WTC11 (cell line): ENCODE data around the gene NMRAL1.

Experiments used
- CBFB ChIP-seq: sonication (generic); formaldehyde crosslinking; IDR thresholded peaks from 2 replicates; pipeline ENCODE4 v1.8.1; 2022; ENCODE audit warnings: mild to moderate bottlenecking, low read depth, missing genetic modification reagents
- CREB1 ChIP-seq: sonication (generic); formaldehyde crosslinking; IDR thresholded peaks from 2 replicates; pipeline ENCODE4 v1.8.0; 2023; ENCODE audit warnings: mild to moderate bottlenecking, missing genetic modification reagents
- ELF4 ChIP-seq: sonication (generic); formaldehyde crosslinking; IDR thresholded peaks from 2 replicates; pipeline ENCODE4 v1.8.1; 2022; ENCODE audit warnings: low read depth, mild to moderate bottlenecking, moderate library complexity, missing genetic modification reagents
- FOXJ3 ChIP-seq: sonication (generic); formaldehyde crosslinking; IDR thresholded peaks from 2 replicates; pipeline ENCODE4 v1.9.0; 2021; ENCODE audit warnings: missing genetic modification reagents, mild to moderate bottlenecking, borderline replicate concordance
- KAT7 ChIP-seq: sonication (generic); formaldehyde crosslinking; IDR thresholded peaks from 2 replicates; pipeline ENCODE4 v1.8.1; 2023; ENCODE audit warnings: missing genetic modification reagents, mild to moderate bottlenecking, borderline replicate concordance
- RELA ChIP-seq: sonication (generic); formaldehyde crosslinking; IDR thresholded peaks from 2 replicates; pipeline ENCODE4 v1.8.1; 2022; ENCODE audit warnings: missing genetic modification reagents, mild to moderate bottlenecking, borderline replicate concordance
- TF ChIP-seq, protein P1 (sequence below): sonication (generic); formaldehyde crosslinking; IDR thresholded peaks from 2 replicates; pipeline ENCODE4 v1.8.1; 2022; ENCODE audit warnings: mild to moderate bottlenecking, moderate library complexity, missing genetic modification reagents
- TF ChIP-seq, protein P2 (sequence below): sonication (generic); formaldehyde crosslinking; IDR thresholded peaks from 2 replicates; pipeline ENCODE4 v1.8.1; 2022; ENCODE audit warnings: missing genetic modification reagents, borderline replicate concordance
- TF ChIP-seq, protein P3 (sequence below): sonication (generic); formaldehyde crosslinking; IDR thresholded peaks from 2 replicates; pipeline ENCODE4 v1.8.1; 2022; ENCODE audit warnings: low read depth, mild to moderate bottlenecking, moderate library complexity, missing genetic modification reagents, borderline replicate concordance
- TF ChIP-seq, protein P4 (sequence below): fragments of 200-600 bp; IDR thresholded peaks from 2 replicates; pipeline ENCODE4 v1.8.0; 2022; ENCODE audit warnings: antibody characterized with exemption
- TF ChIP-seq, protein P5 (sequence below): sonication (generic); formaldehyde crosslinking; IDR thresholded peaks from 2 replicates; pipeline ENCODE4 v1.8.0; 2022; ENCODE audit warnings: mild to moderate bottlenecking, missing genetic modification reagents

DNA sequence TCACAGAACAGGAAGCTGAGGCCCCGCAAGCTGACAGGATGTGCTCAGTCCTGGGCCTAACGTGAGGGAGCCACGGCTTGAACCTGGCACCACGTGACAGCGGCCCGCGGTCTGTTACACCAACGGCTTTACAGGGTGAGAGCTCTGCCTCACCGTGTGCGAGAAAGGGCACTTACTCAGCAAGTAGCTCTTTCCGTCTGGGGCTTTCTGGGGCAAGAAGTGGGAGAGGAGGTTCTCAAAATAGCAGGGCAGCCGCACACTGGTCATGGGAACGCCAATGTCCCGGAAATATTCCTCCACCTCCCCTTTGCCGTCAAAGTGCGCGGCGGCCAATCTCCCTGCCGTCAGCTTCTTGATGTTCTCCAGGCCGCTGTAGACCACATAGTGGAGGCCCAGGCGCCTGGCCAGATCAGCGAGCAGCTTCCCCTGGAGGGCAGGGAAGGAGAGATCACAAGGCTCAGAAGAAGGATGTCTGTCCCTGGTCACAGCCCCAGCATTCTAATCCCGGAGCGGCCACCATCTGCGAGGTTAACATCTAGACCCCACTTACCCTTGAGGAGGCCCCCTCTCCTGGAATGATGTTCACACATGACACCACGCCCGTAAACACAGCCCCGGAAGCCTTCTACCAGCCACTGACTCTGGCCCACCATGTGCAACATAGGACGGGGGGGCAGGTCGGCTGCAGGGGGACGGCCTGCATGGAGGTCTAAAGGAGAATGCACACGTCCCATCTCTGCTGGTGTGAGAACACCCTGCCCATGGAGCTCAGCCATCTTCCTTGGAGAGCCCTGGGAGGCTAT, 8.2 kb downstream of the NMRAL1 start:
- TF ChIP-seq, protein P1, sequence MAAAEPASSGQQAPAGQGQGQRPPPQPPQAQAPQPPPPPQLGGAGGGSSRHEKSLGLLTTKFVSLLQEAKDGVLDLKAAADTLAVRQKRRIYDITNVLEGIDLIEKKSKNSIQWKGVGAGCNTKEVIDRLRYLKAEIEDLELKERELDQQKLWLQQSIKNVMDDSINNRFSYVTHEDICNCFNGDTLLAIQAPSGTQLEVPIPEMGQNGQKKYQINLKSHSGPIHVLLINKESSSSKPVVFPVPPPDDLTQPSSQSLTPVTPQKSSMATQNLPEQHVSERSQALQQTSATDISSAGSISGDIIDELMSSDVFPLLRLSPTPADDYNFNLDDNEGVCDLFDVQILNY (CRISPR knock-in tag): no peak
- TF ChIP-seq, protein P2, sequence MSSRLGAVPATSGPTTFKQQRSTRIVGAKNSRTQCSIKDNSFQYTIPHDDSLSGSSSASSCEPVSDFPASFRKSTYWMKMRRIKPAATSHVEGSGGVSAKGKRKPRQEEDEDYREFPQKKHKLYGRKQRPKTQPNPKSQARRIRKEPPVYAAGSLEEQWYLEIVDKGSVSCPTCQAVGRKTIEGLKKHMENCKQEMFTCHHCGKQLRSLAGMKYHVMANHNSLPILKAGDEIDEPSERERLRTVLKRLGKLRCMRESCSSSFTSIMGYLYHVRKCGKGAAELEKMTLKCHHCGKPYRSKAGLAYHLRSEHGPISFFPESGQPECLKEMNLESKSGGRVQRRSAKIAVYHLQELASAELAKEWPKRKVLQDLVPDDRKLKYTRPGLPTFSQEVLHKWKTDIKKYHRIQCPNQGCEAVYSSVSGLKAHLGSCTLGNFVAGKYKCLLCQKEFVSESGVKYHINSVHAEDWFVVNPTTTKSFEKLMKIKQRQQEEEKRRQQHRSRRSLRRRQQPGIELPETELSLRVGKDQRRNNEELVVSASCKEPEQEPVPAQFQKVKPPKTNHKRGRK (CRISPR knock-in tag): no peak
- TF ChIP-seq ELF4 (CRISPR knock-in tag) (no peak), CBFB (CRISPR knock-in tag) (no peak), KAT7 (CRISPR knock-in tag) (no peak), RELA (CRISPR knock-in tag) (no peak), CREB1 (CRISPR knock-in tag) (no peak), FOXJ3 (CRISPR knock-in tag) (no peak)
- TF ChIP-seq, protein P3, sequence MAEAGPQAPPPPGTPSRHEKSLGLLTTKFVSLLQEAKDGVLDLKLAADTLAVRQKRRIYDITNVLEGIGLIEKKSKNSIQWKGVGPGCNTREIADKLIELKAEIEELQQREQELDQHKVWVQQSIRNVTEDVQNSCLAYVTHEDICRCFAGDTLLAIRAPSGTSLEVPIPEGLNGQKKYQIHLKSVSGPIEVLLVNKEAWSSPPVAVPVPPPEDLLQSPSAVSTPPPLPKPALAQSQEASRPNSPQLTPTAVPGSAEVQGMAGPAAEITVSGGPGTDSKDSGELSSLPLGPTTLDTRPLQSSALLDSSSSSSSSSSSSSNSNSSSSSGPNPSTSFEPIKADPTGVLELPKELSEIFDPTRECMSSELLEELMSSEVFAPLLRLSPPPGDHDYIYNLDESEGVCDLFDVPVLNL (CRISPR knock-in tag): no peak
- TF ChIP-seq, protein P4, sequence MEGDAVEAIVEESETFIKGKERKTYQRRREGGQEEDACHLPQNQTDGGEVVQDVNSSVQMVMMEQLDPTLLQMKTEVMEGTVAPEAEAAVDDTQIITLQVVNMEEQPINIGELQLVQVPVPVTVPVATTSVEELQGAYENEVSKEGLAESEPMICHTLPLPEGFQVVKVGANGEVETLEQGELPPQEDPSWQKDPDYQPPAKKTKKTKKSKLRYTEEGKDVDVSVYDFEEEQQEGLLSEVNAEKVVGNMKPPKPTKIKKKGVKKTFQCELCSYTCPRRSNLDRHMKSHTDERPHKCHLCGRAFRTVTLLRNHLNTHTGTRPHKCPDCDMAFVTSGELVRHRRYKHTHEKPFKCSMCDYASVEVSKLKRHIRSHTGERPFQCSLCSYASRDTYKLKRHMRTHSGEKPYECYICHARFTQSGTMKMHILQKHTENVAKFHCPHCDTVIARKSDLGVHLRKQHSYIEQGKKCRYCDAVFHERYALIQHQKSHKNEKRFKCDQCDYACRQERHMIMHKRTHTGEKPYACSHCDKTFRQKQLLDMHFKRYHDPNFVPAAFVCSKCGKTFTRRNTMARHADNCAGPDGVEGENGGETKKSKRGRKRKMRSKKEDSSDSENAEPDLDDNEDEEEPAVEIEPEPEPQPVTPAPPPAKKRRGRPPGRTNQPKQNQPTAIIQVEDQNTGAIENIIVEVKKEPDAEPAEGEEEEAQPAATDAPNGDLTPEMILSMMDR: no peak
- TF ChIP-seq, protein P5, sequence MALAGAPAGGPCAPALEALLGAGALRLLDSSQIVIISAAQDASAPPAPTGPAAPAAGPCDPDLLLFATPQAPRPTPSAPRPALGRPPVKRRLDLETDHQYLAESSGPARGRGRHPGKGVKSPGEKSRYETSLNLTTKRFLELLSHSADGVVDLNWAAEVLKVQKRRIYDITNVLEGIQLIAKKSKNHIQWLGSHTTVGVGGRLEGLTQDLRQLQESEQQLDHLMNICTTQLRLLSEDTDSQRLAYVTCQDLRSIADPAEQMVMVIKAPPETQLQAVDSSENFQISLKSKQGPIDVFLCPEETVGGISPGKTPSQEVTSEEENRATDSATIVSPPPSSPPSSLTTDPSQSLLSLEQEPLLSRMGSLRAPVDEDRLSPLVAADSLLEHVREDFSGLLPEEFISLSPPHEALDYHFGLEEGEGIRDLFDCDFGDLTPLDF (CRISPR knock-in tag): no peak
